CD4-positive, alpha-beta T cell (primary cell): Measurements from ENCODE around the gene CELA3B. TPM values are rescaled to one million over a fixed set of nuclear protein-coding genes. Genes with fewer than 3 reads are reported as not detected.
"Not testable (repeated sequence)": the region's sequence is repeated elsewhere in the genome, so short reads cannot be mapped to it uniquely, and the experiment has no call there.

Experiments
- ATAC-seq: fragments of 200-7000 bp; cut with Tn5 transposase; one replicate; pipeline ENCODE4 v1.10.0; 2022; ENCODE audit warnings: mild to moderate bottlenecking; ENCODE audit not compliant: poor library complexity
- CTCF ChIA-PET: fragments of 350-600 bp; sonication (Branson Sonifier 250); formaldehyde crosslinking; loops from one replicate; lab custom pipeline; 2021; ENCODE audit warnings: antibody characterized with exemption, inconsistent platforms; lab: Charles Lee
- POLR2A ChIA-PET: fragments of 350-600 bp; sonication (Branson Sonifier 250); formaldehyde crosslinking; loops from one replicate; lab custom pipeline; 2021; ENCODE audit warnings: antibody characterized with exemption, inconsistent platforms; lab: Charles Lee
- DNase-seq, 14 experiments: peaks; one replicate each; pipeline ENCODE4 v3.0.0-alpha.2; 2013 to 2020; ENCODE audit warnings: mixed read lengths in 2 of 14
- H3K27ac ChIP-seq, 2 donors: one replicate each; pipeline versions ENCODE4 v1.5.1 to v1.7.0; 2013; ENCODE audit warnings: low read length in 2 of 2, low read depth in 1 of 2, mild to moderate bottlenecking in 1 of 2
- H3K27me3 ChIP-seq, 2 experiments: 1 replicate in 1 of 2; 2 replicates in 1 of 2; pipeline versions ENCODE4 v1.6.1 to v1.7.0; 2013; ENCODE audit warnings: low read length in 2 of 2, control low read depth in 1 of 2, mild to moderate bottlenecking in 1 of 2, moderate library complexity in 1 of 2; ENCODE audit not compliant: insufficient read depth in 2 of 2, control insufficient read depth in 1 of 2
- H3K36me3 ChIP-seq: one replicate; pipeline ENCODE4 v1.6.1; 2013; ENCODE audit warnings: low read length, control low read depth; ENCODE audit not compliant: insufficient read depth
- H3K4me1 ChIP-seq: one replicate; pipeline ENCODE4 v1.6.1; 2013; ENCODE audit warnings: low read length, control low read depth; ENCODE audit not compliant: insufficient read depth
- H3K4me3 ChIP-seq: one replicate; pipeline ENCODE4 v1.5.1; 2013; ENCODE audit warnings: mild to moderate bottlenecking, low read length, moderate library complexity
- H3K9me3 ChIP-seq, 2 experiments: 1 replicate in 1 of 2; 2 replicates in 1 of 2; pipeline versions ENCODE4 v1.6.1 to v1.7.0; 2013; ENCODE audit warnings: low read length in 2 of 2, mild to moderate bottlenecking in 2 of 2, control low read depth in 1 of 2, moderate library complexity in 1 of 2; ENCODE audit not compliant: control insufficient read depth in 1 of 2, insufficient read depth in 1 of 2
- H3K27ac Mint-ChIP-seq: one replicate; pipeline ENCODE4 v1.8.0; 2020; ENCODE audit warnings: mixed read lengths
- H3K27me3 Mint-ChIP-seq: one replicate; pipeline ENCODE4 v1.8.0; 2021; ENCODE audit warnings: mixed read lengths
- H3K36me3 Mint-ChIP-seq: one replicate; pipeline ENCODE4 v1.8.0; 2021; ENCODE audit warnings: low read depth, mixed read lengths
- H3K4me1 Mint-ChIP-seq: one replicate; pipeline ENCODE4 v1.8.0; 2021; ENCODE audit warnings: low read depth, mixed read lengths
- H3K4me3 Mint-ChIP-seq: one replicate; pipeline ENCODE4 v1.8.0; 2020; ENCODE audit warnings: mild to moderate bottlenecking, mixed read lengths
- H3K9me3 Mint-ChIP-seq: one replicate; pipeline ENCODE4 v1.8.0; 2020; ENCODE audit warnings: mixed read lengths
- CTCF ChIP-seq: fragments of 200-600 bp; IDR thresholded peaks from one replicate; pipeline ENCODE4 v1.8.0; 2022; ENCODE audit warnings: antibody characterized with exemption, mild to moderate bottlenecking
- intact Hi-C, 2 experiments: fragments of 100-400 bp; cut with DNase I in 1 of 2; cut with micrococcal nuclease in 1 of 2; formaldehyde crosslinking; loops; one replicate each; pipeline versions ENCODE4 v1.15.1 to v1.9.0; 2023 to 2025; cut with DNase I, micrococcal nuclease
- total RNA-seq, 174 experiments: library from RNA in 2 of 174; stranded (reverse) in 2 of 174; gene quantifications; one replicate each; pipeline ENCODE4 v1.2.3 and lab custom pipeline; 2021 to 2026

The CELA3B gene
- total RNA-seq, 2 experiments from 2014 or later, result not detected

DNA sequence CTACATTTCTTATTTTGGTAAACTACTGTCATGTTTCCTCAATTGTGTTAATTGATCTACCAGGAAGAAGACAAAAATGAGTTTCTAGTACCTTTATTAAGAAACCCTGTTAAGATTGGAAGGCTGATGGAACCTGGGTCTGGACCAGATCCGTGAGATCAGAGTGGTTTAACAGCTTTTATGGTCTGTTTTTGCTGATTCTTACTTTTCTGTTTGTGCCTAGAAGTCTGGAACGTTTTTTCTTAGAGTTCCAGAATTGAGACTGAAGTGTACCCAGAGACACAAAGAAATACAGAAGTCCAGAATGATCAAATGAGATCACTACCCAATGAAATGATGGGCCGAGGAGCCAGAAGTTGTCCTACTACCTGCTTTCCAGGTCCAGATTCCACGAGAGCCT, 53.2 kb downstream of the CELA3B start:
- Histone ChIP-seq H3K4me1 (peaks cover 48% of the 10 kb centered on the region), H3K27me3 (no peaks in the 10 kb centered on the region), H3K27ac (no peak overlapping the region), H3K4me3 (no peak overlapping the region), H3K9me3 (no peaks in the 10 kb centered on the region), H3K36me3 (no peaks in the 10 kb centered on the region)
- intact Hi-C loops, result no loop called here
- Mint-ChIP-seq H3K4me1 (peaks cover 61% of the 10 kb centered on the region), H3K4me3 (peak overlapping the region; percentile 31), H3K9me3 (no peaks in the 10 kb centered on the region), H3K36me3 (peaks cover 11% of the 10 kb centered on the region), H3K27me3 (no peaks in the 10 kb centered on the region), H3K27ac (peak overlapping the region; percentile 90)
- DNase-seq, result no peak
- TF ChIP-seq CTCF, result no peak
- no peak for ATAC-seq
- CTCF ChIA-PET, result interaction anchor here (0.6 to 2.7 kb wide), 4 partner anchors 10 to 75 kb away, joined by 3 to 17 read pairs (median 4); partner anchors contain the start of gene CDC42
- POLR2A ChIA-PET, result interaction anchor here (1.0 to 12.6 kb wide), 5 partner anchors 8 to 248 kb away, joined by 3 to 618 read pairs (median 7); partner anchors contain the start of genes CDC42 and USP48

- ATAC-seq (no peak), DNase-seq (no peak)
- Mint-ChIP-seq H3K9me3 (no peaks in the 10 kb centered on the region), H3K36me3 (peaks cover 6% of the 10 kb centered on the region), H3K4me3 (peak overlapping the region; percentile 31), H3K27ac (peak overlapping the region; percentile 90), H3K4me1 (peaks cover 61% of the 10 kb centered on the region), H3K27me3 (no peaks in the 10 kb centered on the region)
- no peak for TF ChIP-seq CTCF
- H3K36me3 ChIP-seq, result no peaks in the 10 kb centered on the region
- no peak overlapping the region for H3K4me3 ChIP-seq
- CTCF ChIA-PET, result interaction anchor here (0.6 to 2.7 kb wide), 3 partner anchors 9 to 68 kb away, joined by 3 to 17 read pairs (median 3); partner anchors contain the start of gene CDC42
- peaks cover 47% of the 10 kb centered on the region for H3K4me1 ChIP-seq
- no peaks in the 10 kb centered on the region for H3K27me3 ChIP-seq
- no peak overlapping the region for H3K27ac ChIP-seq
- POLR2A ChIA-PET, result interaction anchor here (1.0 to 12.6 kb wide), 5 partner anchors 7 to 248 kb away, joined by 3 to 618 read pairs (median 7); partner anchors contain the start of genes CDC42 and USP48
- H3K9me3 ChIP-seq, result no peaks in the 10 kb centered on the region
- intact Hi-C loops, result no loop called here
These were observed 53.7 kb downstream of the CELA3B start for GRCh38 chr1:22030473-22030872.

GRCh38 chr1:22031214-22031962, 54.6 kb downstream of the CELA3B start:
- Histone ChIP-seq H3K4me1 (peaks cover 44% of the 10 kb centered on the region), H3K27ac (peak overlapping the region; percentile 21 to 26), H3K36me3 (no peaks in the 10 kb centered on the region), H3K9me3 (no peaks in the 10 kb centered on the region), H3K27me3 (no peaks in the 10 kb centered on the region), H3K4me3 (peak overlapping the region; percentile 25)
- Mint-ChIP-seq H3K9me3 (no peaks in the 10 kb centered on the region), H3K27me3 (no peaks in the 10 kb centered on the region), H3K4me1 (peaks cover 55% of the 10 kb centered on the region), H3K27ac (peak overlapping the region; percentile 90), H3K4me3 (peak overlapping the region; percentile 60), H3K36me3 (no peaks in the 10 kb centered on the region)
- intact Hi-C loops, result no loop called here
- POLR2A ChIA-PET, result interaction anchor here (0.8 to 12.6 kb wide), 8 partner anchors 7 to 74 kb away, joined by 3 to 618 read pairs (median 4); partner anchors contain the start of gene CDC42
- CTCF ChIA-PET, result interaction anchor here (1.2 to 3.0 kb wide), 4 partner anchors 8 to 74 kb away, joined by 3 to 17 read pairs (median 5); no protein-coding TSS in a partner anchor
- ATAC-seq (peak; percentile 95), DNase-seq (peak; percentile 28 to 68 (median 52))
- TF ChIP-seq CTCF, result no peak

GRCh38 chr1:22034834-22035233, 58.0 kb downstream of the CELA3B start:
- intact Hi-C loops, H3K27ac ChIP-seq, H3K36me3 Mint-ChIP-seq, H3K4me3 Mint-ChIP-seq, H3K9me3 ChIP-seq, H3K4me3 ChIP-seq, H3K27ac Mint-ChIP-seq, H3K27me3 ChIP-seq, H3K9me3 Mint-ChIP-seq, ATAC-seq, H3K36me3 ChIP-seq, H3K27me3 Mint-ChIP-seq, DNase-seq: not testable (repeated sequence)
- ChIA-PET POLR2A (interaction anchor here (11.7 kb wide), 1 partner anchor 8 kb away, joined by 470 read pairs; no protein-coding TSS in a partner anchor), CTCF (interaction anchor here (0.7 to 0.9 kb wide), 2 partner anchors 9 to 11 kb away, joined by 3 to 4 read pairs; no protein-coding TSS in a partner anchor)
- H3K4me1 Mint-ChIP-seq, result peaks cover 59% of the 10 kb centered on the region
- peaks cover 62% of the 10 kb centered on the region for H3K4me1 ChIP-seq
